Activated naive CD4-positive, alpha-beta T cell treated with Interleukin-2 at 50 U/mL for 16 hours (primary cell): ENCODE data around the gene MEFV.
"Not testable (repeated sequence)": the region's sequence is repeated elsewhere in the genome, so short reads cannot be mapped to it uniquely, and the experiment has no call there.

ENCODE experiments used
- DNase-seq: peaks from one replicate; pipeline ENCODE4 v3.0.0-alpha.2; 2020

Gene MEFV

GRCh38 chr16:3212567-3212966, 43.9 kb downstream of the MEFV start:
- no peak for DNase-seq

DNA sequence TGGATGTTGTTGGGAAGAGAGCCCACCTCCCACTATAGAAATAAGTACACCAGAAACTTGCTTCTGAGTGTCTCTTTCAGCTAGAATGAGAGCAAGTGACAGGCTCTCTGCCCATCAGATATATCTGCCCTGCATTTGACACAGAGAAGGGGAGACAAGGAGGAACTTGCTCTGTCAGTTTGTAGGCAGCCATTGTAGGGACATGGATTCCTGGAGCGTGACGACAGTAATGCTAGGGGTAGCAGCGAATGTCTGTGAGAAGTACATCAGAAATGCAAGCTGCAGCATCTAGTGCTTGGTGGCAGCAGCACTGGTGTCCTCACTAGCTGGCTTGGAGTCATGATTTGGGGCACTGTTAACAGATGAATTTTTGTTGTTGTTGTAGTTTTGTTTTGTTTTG, 44.4 kb downstream of the MEFV start:
- DNase-seq: no peak

GRCh38 chr16:3207086-3207953, 49.1 kb downstream of the MEFV start:
- no peak for DNase-seq

DNA sequence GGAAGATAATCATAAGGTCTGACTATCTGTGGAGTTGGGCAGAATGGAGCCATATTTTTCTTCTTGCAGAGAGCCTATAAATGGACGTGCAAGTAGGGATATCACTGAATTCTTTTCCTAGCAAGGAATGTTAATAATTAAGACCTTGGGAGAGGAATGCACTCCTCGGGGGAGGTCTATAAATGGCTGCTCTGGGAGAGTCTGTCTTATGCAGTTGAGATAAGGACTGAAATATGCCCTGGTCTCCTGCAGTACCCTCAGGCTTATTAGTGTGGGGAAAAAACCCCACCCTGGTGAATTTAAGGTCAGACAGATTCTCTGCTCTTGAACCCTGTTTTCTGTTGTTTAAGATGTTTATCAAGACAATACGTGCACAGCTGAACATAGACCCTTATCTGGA, 50.5 kb downstream of the MEFV start:
- not testable (repeated sequence) for DNase-seq

DNA sequence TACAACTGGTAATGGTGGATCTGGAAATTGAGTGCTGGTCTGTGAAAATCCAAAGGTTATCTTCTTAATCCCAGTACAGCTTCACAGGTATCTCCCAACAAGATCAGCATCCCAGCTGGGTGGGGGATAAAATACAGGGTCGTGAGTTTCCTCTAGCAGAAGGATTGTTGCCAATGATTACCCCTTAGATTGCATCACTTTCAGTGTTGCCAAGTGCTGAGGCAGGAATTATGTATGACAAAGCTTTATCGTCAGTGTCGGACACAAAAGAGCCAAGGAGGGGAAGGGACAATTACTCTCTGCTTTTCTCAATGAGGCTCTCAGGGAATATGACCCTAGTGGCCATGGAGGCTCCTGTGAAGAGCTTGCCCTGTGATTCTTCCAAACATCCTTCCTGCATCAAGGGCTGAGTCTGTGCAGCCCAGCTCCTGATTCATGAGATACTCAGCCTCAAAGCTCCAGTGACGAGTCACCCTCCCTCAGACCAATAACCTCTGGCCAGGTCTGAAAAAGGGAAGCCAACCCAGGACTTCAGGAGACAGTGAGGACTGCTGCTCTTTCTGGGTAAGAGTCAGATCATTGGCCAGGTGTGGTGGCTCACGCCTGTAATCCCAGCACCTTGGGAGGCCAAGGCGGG, 53.4 kb downstream of the MEFV start:
- no peak for DNase-seq

GRCh38 chr16:3198334-3199072, 57.9 kb downstream of the MEFV start:
- DNase-seq: no peak

- not testable (repeated sequence) for DNase-seq
Observed at GRCh38 chr16:3197694-3198333, 58.6 kb downstream of the MEFV start.

DNA sequence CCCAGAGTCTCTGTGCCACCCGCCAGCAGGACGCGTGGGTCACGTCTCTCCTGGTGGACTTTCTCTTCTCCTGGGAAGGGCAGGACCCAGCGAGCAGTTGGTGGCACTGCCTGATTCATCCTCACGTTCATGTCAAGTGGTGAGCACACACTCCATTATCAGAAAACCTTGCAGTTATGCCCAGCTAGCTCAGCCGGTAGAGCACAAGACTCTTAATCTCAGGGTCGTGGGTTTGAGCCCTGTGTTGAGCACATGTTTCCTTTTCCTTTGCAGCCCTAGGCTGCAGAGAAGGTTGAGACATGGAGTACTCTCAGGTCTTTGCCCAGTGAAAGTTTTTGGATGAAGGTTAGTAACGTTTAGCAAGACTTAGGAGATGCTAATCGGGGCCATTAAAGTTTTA, 60.5 kb downstream of the MEFV start:
- no peak for DNase-seq

DNA sequence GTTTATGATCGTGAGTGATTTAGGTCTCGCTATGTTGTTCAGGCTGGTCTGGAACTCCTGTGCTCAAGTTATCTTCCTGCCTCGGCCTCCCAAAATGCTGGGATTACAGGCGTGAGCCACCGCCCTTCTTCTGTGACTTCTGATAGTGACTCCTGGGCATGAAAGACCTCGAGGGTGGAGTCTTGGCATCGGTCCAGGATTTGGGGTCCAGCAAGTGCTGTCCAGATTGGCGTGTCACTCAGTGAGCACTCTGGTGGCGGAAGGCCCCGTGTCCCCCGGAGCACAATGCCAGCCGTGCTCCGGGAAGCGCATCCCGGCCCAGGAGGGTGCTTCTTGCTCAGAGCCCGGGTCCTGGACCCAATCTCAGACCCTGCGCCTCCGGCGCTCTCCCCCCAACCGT, 61.6 kb downstream of the MEFV start:
- DNase-seq: no peak

- no peak for DNase-seq
Observed at GRCh38 chr16:3193221-3194212, 62.9 kb downstream of the MEFV start.

- DNase-seq: no peak
Observed at GRCh38 chr16:3192476-3193019, 63.9 kb downstream of the MEFV start.
